Kidney epithelial cell (primary cell): ENCODE data around the gene SRP19. TPM values are rescaled to one million over a fixed set of nuclear protein-coding genes. Genes with fewer than 3 reads are reported as not detected.

ENCODE experiments used
- DNase-seq: peaks from one replicate; pipeline ENCODE4 v3.0.0-alpha.2; 2010; ENCODE audit warnings: low read depth
- H3K27me3 ChIP-seq: 2 replicates; pipeline ENCODE4 v1.6.0; 2011; ENCODE audit warnings: low read length; ENCODE audit not compliant: control insufficient read depth, insufficient read depth
- H3K36me3 ChIP-seq: 2 replicates; pipeline ENCODE4 v1.5.1; 2011; ENCODE audit warnings: low read length; ENCODE audit not compliant: control insufficient read depth, insufficient read depth
- H3K4me3 ChIP-seq: 2 replicates; pipeline ENCODE4 v1.5.1; 2011; ENCODE audit warnings: low read depth, mild to moderate bottlenecking, control low read depth, low read length
- total RNA-seq: library from RNA; depleted of rRNA; stranded (reverse); fragments of >200 nt; gene quantifications from 2 replicates; pipeline ENCODE4 v1.2.3, GENCODE V29; 2015
- TF ChIP-seq, protein P1 (sequence below): IDR thresholded peaks from 2 replicates; pipeline ENCODE4 v1.5.1; 2011; ENCODE audit warnings: mild to moderate bottlenecking, moderate library complexity, low read length, control low read depth, inconsistent platforms; ENCODE audit not compliant: insufficient read depth, poor library complexity, severe bottlenecking

Gene SRP19
- total RNA-seq, 1 donor from 2014 or later, result 139 TPM

DNA sequence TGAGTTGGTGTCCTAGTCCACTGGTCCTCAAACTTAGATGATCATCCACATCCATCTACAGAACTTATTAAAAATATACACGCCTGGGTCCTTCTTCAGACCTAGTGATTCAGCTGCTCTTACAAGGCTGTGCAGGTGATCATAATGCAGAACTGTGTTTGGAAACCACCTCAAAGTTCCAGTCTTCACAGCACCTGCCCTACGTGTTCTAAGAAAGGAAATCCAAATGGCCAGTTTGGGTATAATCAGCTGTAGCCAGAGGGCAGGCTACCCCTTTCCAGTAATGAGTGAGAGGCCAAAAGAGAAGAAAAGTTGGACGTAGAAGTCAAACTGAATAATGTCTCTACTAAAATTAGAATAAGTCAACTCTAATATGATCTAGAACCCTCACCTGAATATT, 45.5 kb downstream of the SRP19 start:
- TF ChIP-seq, protein P1, sequence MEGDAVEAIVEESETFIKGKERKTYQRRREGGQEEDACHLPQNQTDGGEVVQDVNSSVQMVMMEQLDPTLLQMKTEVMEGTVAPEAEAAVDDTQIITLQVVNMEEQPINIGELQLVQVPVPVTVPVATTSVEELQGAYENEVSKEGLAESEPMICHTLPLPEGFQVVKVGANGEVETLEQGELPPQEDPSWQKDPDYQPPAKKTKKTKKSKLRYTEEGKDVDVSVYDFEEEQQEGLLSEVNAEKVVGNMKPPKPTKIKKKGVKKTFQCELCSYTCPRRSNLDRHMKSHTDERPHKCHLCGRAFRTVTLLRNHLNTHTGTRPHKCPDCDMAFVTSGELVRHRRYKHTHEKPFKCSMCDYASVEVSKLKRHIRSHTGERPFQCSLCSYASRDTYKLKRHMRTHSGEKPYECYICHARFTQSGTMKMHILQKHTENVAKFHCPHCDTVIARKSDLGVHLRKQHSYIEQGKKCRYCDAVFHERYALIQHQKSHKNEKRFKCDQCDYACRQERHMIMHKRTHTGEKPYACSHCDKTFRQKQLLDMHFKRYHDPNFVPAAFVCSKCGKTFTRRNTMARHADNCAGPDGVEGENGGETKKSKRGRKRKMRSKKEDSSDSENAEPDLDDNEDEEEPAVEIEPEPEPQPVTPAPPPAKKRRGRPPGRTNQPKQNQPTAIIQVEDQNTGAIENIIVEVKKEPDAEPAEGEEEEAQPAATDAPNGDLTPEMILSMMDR, result no peak
- Histone ChIP-seq H3K4me3 (no peak overlapping the region), H3K36me3 (peaks cover 1% of the 10 kb centered on the region), H3K27me3 (no peaks in the 10 kb centered on the region)
- no peak for DNase-seq

DNA sequence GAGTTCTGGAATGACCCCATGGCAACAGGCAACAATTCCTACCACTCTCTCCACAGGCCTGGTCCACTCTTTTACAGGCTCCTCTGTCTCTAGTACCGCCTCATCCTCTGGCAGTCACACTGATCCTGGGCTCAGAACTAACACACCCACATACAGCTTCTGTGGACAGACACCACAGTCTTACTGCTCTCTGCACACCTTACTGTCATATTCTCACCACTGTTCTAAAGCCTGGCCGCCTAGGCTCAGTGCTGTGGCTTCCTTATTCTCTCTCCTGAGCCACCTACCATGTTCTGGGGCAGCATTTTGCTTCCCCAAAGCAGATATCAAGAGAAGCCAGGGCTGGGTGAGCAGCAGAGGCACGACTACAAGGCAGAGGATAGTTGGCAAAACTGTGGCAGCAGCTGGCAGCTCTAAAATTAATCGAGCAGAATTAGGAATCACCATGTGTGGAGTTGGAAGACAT, 46.1 kb downstream of the SRP19 start:
- Histone ChIP-seq H3K4me3 (no peak overlapping the region), H3K36me3 (peaks cover 1% of the 10 kb centered on the region), H3K27me3 (no peaks in the 10 kb centered on the region)
- TF ChIP-seq, protein P1, result no peak
- no peak for DNase-seq

DNA sequence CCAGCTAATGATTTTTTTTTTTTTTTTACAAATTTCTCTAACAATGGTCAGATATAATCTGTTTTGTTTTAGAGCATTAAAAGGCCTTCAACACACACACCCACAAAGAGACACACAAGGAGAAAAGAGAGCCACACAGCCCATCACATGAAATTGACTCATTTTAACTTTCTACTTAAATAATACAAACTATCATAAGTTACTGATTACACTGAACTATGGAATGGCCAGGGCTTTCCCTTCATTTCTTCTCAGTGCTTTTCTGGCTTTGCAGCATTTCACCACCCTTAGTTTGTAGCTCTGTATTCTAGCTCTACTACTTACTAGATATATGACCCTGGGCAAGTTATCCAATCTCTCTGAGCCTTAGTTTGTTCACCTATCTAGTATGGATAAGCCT, 47.8 kb downstream of the SRP19 start:
- TF ChIP-seq, protein P1, result no peak
- no peak for DNase-seq
- Histone ChIP-seq H3K36me3 (peaks cover 1% of the 10 kb centered on the region), H3K4me3 (no peak overlapping the region), H3K27me3 (no peaks in the 10 kb centered on the region)

DNA sequence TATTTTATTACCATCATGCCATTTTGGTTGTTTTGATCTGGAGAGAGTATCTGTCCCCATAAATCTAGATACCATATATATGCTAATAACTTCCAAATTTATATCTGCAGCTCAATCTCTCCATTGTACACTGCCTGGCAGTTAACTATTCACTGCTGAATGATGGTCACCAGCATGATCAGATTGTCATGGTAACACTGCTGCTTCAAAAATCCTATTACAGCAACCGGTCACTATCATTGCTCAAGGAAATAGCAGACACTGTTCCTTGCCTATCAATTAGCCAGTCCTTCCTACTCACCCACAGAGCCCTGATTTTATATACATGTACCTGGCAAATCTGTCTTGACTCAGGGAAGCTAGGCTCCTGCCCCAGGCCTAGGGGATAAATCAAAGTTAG, 49.4 kb downstream of the SRP19 start:
- H3K4me3 ChIP-seq, result no peak overlapping the region
- TF ChIP-seq, protein P1, result no peak
- peaks cover 1% of the 10 kb centered on the region for H3K36me3 ChIP-seq
- no peaks in the 10 kb centered on the region for H3K27me3 ChIP-seq
- no peak for DNase-seq

DNA sequence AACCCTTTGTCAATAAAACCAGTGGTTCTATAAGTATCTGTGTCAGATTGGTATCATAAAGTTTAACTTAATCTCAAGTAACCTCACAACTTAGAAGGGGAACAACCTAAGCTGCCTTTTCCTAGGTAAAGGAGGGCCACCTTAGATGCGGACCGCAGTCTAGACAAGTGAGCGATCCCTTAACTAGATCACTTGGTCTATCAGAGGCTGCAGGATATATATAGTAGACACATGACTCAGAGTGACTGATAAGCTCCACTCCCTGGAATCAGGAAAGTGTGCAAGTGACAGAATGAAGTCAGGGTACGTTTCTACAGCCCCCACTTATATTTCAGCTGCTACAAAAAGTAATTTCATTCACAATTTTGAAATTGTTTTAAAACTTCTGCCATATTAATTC, 53.5 kb downstream of the SRP19 start:
- TF ChIP-seq, protein P1, result no peak
- H3K36me3 ChIP-seq, result no peaks in the 10 kb centered on the region
- H3K4me3 ChIP-seq, result no peak overlapping the region
- H3K27me3 ChIP-seq, result no peaks in the 10 kb centered on the region
- DNase-seq, result no peak

DNA sequence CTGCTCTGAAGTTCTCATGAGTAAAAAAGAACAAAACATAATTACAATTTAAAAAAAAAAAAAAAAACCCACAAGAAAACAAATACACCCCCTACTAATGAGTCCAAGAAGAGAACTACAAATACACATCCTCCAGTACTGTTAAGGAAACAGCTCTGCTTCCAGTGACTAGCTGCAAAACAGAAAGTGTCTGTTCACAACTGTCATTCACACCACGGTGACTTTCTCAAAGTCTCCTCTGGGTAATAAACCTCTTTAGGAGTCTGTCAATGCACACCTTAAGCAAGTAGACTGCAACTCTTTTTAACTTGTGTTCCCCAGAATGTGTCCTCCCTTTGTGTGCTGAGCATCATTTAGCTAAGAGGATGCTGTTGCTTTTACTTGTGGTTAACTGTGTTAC, 54.7 kb downstream of the SRP19 start:
- Histone ChIP-seq H3K4me3 (no peak overlapping the region), H3K27me3 (no peaks in the 10 kb centered on the region), H3K36me3 (no peaks in the 10 kb centered on the region)
- no peak for DNase-seq
- TF ChIP-seq, protein P1, result no peak
